ENCODE results near the gene FLNC.

DNA sequence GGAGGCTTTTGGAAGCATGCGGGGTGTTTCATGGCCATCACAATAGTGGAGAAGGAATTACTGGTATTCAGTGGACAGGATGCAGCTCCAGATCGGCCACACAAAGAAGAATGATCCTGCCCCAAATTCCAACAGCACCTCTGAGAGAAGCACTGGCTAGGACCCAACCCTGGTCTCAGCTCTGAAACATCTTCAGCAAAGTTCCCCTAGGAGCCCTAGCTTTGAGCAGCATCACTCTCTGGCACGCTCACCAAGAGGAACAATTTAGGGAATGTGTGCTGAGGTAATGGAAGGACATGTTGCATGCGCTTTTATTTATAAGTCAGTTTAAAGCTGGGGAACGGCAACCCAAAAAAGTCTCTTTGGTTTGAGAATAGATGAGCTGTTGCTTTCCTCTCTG, 49.1 kb upstream of the FLNC start:
- TF ChIP-seq POLR2AphosphoS5 (IDR thresholded peaks at IDR 0.05; ENCODE audit: insufficient read depth in 1 of 2, low read depth in 1 of 2) (no peak), POLR2A (IDR thresholded peaks at IDR 0.05) (no peak)
- TF ChIP-seq, protein P1, sequence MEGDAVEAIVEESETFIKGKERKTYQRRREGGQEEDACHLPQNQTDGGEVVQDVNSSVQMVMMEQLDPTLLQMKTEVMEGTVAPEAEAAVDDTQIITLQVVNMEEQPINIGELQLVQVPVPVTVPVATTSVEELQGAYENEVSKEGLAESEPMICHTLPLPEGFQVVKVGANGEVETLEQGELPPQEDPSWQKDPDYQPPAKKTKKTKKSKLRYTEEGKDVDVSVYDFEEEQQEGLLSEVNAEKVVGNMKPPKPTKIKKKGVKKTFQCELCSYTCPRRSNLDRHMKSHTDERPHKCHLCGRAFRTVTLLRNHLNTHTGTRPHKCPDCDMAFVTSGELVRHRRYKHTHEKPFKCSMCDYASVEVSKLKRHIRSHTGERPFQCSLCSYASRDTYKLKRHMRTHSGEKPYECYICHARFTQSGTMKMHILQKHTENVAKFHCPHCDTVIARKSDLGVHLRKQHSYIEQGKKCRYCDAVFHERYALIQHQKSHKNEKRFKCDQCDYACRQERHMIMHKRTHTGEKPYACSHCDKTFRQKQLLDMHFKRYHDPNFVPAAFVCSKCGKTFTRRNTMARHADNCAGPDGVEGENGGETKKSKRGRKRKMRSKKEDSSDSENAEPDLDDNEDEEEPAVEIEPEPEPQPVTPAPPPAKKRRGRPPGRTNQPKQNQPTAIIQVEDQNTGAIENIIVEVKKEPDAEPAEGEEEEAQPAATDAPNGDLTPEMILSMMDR (IDR thresholded peaks at IDR 0.05), result no peak
